ENCODE measurements around the gene MSX2.

MSX2 gene

DNA sequence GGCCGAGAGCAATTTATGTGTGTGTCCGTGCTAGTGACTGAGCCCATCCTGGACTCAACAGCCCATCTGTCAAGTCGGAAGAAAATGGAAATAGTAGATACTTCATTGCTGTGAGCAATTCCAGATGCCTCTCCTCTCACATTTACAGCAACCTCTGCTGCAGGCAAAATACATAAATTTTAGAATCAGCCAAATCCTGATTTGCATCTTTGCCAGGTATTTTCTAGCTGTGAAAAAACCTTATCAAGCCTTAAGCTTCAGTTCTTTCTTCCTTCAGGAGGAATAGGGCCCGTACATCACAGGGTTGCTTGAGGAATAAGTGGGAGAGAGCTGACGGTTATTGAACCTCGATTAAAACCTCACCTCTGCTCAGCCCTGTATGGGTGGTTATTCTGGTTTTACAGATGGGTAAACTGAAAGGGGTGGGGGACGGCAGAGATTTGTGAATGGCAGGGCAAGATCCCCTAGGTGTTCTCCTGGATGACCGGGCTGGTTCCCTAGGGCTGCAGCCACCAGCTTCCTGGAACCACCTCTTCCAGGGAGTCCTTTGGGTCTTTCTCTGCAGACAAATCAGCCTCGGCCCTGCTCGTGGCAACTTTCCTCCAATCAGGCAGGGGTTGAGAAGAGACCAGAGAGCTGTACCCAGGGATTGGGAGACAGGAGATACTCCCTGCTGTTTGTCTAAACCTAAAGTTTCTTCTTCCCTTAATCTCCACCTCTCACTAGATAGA, 5.3 kb upstream of the MSX2 start:
- DNase-seq (ENCODE audit: low read depth in 2 of 2) = no peak

DNA sequence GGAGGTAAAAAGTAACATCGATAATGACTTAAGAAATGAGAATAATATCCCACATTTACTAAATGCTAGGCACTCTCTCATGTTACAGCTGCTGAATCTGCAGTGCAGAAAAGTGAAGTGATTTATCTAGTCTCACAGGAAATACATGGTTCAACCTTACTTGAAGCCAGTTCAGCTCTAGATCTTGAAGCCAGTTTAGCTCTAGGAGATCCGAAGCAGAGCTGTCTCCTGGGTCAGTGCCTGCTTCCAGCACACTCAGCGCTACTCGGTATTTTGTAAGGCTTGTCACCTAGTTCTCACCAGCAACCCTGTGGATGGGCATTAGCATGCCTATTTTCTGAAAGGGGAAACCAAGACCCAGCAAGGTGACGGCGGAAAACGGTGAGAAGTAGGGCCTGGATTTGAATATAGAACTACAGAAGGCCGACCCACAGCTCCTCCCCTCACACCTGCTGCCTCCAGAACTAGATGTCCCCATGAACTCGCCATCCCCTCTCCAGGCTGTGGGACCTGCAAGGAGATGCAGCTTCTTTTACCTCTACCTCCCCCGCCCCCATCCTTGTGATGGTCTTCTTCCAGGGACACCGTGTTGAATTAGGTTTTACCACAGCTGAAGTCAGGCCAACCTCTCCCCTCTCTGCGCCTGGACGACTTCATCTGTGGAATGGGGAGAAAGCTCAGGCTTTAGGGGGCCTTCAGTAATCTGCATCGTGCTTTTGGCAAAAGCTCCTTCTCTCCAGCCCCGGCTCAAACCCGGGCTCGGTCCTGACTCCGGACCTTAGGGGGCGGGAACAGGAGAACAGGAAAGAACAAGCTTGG, 4.4 kb upstream of the MSX2 start:
- DNase-seq (ENCODE audit: low read depth in 2 of 2) = no peak

DNA sequence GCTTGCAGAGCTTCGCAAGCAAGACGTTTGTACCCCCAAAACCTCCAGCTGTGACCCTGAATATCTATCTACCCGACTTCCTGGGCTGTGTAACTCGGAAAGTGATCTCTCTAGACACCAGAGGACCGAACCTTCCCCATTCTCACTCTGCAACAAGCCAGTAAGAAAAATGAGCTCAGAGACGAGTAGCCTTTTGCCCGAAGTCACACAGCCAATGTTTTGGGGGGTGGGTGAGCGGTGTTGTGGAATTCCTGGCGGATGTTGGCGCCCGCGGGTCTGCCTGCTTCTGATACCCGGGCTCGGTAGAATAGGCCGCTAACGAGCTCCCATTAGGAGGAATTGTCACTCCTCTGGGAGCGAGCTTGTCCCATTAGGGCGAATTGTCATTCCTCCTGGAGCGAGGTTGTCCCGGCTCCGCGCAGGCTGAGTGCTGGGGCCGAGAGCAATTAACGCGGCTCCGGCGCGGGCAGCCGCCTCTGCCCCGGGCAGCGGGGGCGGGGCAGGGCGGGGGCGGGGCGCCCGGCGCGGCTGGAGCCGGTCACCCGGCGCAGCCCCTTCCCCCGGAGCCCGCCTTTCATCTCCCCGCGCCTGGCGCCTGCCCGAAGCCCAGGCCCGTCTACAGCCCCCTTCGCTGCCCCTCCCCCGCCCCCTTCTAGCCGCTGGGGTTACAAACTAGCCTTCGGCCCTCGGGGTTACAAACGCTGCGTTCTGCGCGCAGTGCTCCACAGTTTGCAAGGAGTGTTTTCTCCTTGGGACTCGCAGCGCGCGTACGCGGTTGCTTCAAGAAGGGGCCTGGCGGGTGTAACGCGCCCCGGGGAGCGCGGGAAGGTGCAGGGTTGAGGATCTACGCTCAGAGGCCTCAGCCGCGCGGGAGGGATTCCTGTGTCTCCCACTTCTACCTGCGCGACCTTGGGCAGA, 3.5 kb upstream of the MSX2 start:
- no peak for DNase-seq (ENCODE audit: low read depth in 2 of 2)

DNA sequence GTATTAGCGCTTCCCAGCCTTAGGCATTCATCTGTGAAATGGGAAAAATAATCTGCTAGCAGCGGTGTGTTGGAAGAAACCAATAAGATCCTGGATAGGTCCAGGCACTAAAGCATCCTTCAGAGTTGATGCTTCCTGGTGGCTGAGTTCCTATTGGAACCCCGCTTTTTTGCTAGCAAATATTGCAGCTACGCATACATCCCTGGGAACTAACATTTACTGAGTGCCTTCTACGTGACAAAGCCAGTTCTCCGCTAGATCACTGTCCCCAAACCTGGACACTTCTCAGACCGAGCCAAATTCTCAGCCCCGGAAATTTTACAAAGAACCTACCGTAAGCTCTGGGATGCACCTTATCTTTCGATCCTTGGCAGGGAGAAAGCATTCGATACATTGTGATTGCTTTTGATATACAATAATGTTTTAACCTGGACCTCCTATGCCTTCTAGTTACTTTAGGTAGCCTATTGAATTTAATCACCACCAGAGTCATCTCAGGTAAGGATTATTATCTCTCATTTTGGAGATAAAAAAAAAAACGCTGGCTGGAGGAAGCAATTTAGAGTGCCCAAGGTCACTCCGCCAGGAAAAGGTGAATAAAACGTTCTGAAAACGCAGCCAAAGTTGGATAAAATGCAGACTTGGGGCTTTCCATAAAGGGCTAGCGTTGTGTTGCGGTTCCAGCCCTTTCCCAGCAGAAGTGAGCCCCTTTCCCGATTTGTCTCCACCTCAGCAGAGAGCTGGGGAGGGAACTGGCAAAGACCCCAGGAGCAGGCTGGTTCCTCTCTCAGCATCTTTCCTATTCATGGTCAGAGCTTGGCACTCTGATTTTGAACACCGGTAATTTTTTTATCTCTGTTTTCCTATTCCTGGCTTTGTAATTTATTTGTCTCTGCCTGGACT, 2.6 kb upstream of the MSX2 start:
- DNase-seq (ENCODE audit: low read depth in 2 of 2) = no peak

DNA sequence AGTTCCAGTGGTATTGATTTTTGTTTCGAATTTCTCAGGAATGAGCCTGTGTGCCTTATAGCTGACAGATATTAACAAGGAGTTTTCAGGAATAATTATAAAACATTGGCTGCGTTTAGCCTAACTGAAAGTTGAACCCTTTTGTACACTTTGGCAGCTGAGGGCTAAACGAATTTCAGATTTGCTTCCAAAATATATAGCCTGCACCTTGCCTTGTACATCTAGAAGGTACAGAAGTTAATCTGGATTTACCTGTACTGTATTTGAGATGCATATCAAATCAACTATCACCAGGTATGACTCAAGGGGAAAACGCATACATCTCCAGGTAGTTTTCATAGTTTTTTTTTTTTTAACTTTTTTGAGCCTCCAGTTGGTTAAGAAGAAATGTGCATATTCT, 1.9 kb upstream of the MSX2 start:
- no peak for DNase-seq (ENCODE audit: low read depth in 2 of 2)

DNA sequence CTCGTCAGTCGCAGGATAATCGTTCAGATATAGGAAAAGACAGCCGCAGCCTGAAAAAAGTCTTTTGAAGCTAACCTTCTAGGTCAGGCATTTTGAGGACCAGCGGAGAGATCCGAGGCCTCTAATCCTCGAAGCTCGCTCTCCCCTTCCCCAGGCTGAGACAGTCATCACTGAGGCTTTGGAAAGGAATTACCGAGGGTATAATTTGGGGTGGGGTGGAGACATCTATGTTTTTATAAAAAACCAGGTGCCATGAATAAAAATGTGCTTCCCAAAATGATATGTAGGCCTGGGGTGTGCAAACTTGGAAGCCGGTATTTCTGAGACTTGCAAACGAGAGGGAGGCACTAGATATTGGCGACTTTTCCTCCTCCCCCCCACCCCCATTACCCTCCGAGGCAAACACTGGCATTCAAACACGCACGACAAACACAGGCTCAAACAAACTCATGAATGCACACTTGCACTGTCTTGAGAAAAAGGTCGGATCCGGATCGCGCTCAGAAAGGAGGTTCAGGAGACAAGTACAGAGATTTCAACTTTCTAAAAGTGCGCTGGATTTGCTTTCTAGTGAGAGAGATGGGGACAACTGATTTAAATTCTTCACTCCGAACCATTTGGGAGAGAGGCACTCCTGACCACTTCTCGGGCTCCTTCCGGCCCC, 935 bp upstream of the MSX2 start:
- DNase-seq (ENCODE audit: low read depth in 2 of 2) = no peak

DNA sequence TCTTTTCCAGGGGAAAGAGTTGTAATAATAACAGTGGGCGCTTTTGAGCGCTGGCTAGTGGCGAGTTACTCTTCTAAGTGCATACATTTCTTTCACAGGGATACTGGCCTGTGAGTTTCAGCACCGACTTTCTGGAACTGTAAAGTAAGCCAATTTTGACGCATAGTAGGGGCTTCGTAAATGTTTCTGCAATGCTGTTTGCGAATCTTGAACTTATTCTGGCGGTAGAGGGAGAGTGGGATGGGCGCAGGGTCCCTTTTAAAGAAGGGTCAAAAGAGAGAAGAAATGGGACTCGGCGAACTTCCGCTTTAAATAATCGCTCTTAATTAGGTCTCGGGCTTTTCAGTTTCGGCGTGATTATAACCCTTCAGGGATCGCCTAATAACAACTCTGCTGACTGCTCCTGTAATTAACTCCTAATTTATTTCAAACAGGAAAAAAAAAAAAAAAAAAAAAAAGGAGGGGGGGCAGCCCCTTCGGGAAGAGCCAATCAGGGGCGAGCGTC, 351 bp upstream of the MSX2 start:
- DNase-seq (ENCODE audit: low read depth in 2 of 2) = no peak

DNA sequence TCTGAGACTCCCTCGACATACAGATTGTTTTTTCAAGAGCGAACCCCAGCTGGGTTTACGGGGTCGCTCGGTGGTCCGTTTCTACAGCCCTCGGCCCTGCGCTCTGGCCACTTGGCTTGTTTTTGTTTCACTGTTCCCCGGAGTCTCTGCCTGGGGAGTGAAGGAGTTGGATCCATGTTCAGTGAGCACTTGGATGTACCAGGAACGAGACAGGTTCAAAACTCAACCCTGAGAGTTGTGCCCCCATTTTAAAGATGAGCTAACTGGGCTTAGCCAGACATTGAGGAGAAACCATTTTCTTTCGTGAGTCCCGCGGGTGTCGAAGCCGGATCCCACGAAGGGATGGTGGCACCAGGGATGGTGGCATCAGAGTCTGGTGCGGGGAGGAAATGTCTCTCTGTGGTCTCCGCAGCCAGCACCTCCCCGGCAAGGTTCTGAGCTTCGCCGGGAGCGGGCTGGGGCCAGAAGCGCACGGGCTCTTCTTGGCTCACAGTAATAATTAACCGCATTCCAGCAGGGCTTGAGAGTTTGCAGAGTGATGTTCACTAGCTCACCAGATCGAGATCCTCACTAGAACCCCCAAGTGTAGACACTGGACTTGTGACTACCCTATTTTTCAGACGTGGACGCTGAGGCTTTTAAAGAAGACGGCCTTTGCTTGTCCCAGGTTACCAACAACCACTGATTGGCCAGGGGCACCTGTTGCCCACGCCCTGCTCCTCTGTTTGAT, 1.0 kb downstream of the MSX2 start:
- no peak for DNase-seq (ENCODE audit: low read depth in 2 of 2)

DNA sequence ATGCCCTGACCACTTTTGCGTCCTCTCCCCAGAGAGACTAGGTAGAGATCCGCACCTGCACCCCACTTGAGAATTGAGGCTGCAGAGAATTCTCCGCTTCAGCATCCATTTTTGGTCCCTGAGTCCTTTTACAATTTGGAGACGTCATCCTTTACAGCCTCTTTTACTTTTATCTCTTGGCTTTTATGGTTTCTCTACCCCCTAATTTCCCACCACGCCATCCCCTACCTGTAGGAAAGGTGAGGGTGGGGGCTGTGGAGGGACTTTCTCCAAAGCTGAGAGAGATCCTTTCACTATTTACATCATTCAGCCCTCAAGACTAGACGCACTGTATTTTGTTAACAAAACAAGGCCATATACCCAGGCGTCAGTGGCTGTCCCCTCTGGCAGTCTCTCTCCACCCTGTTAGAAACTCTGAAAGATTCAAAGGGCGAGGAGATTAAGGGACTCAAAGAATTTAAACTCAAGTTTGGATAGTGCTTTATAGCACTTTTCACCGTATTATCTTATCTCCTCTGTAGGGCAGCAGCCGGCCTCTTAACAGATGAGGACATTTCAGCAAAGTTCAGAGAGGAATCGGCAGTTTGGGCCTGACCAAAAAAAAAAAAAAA, 1.7 kb downstream of the MSX2 start:
- no peak for DNase-seq (ENCODE audit: low read depth in 2 of 2)

DNA sequence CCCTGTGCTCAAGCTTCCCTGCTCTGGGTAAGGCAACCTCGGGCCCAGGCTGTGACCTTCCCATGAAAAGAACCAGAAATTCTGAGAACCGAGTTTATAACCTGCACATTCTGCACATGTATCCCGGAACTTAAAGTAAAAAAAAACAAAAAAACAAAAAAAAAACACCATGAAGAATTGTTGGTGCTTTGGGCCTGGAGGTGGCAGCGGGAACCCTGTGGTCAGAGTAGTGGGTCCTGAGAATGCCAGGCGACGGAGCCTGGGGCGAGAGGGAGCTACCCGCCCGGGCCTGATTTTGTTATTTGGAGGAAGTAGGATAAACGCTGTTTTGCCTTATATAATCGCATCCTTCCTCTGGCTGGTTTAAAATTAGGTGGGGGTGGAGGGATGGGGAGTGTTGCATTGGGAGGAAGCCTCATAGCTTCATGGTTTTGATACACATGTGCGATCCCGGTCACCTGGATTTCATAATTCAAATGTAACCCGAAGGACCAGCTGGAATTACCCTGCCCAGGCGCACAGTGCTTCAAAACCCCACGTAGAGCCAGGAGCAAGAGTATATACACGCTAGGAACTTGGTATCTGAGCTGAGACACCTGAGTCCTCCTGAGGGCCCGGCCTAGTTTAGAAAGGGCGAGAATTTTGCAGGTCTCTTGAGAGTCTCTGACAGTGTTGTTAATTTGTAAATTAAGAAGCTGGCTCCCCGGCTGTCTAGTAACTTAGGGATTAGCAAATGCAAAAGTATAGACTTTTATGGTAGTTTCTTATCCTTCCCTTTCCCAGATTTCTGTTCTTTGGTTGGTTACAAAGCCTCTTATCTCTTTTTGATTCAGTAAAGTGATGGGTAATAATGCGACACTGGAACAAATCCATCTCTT, 2.8 kb downstream of the MSX2 start:
- DNase-seq (ENCODE audit: low read depth in 2 of 2) = no peak

DNA sequence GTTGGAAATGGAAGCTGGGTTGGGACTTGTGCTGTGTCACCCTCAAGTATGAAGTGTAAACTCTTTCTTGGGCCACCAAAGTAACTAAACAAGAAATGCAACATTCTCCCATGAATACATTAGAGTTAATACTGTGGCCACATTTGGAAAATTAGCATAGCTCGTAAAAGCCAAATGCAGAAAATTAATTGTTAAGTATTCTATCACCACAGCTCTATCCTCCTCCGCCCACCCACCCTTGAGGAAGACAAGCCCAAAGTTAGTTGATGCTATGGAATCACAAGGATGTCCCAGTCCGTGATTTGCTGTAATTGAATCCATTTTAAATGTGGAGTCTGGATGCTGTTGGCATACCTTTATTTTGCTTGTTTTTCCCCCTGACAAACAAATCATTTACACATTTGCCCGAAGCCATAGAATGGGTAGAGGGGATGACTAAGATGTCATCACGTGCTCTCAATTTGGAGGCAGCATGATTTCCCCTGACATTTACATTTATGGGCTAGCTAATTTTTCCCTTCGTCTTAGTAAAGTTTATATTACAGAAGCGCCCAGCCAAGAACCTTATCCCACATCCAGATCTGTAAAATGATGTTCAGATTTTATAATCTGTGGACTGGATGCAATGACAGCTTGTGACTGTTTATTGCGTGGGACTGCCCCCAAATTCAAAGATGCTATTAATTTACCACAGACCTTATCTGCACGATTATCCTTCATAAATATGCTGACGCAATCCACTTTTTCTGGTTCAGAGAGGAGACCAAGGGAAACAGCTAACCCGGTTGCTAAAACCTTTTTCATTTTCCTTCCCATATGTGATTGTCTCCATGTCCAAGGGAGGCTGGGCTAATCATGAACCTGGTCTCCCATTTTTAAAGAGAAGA, 3.7 kb downstream of the MSX2 start:
- no peak for DNase-seq (ENCODE audit: low read depth in 2 of 2)

DNA sequence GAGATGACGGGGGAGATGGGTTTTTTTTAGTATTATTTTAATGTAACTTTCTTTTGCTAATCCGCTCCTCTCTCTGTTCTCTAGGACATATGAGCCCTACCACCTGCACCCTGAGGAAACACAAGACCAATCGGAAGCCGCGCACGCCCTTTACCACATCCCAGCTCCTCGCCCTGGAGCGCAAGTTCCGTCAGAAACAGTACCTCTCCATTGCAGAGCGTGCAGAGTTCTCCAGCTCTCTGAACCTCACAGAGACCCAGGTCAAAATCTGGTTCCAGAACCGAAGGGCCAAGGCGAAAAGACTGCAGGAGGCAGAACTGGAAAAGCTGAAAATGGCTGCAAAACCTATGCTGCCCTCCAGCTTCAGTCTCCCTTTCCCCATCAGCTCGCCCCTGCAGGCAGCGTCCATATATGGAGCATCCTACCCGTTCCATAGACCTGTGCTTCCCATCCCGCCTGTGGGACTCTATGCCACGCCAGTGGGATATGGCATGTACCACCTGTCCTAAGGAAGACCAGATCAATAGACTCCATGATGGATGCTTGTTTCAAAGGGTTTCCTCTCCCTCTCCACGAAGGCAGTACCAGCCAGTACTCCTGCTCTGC, 4.8 kb downstream of the MSX2 start:
- DNase-seq (ENCODE audit: low read depth in 2 of 2) = no peak

DNA sequence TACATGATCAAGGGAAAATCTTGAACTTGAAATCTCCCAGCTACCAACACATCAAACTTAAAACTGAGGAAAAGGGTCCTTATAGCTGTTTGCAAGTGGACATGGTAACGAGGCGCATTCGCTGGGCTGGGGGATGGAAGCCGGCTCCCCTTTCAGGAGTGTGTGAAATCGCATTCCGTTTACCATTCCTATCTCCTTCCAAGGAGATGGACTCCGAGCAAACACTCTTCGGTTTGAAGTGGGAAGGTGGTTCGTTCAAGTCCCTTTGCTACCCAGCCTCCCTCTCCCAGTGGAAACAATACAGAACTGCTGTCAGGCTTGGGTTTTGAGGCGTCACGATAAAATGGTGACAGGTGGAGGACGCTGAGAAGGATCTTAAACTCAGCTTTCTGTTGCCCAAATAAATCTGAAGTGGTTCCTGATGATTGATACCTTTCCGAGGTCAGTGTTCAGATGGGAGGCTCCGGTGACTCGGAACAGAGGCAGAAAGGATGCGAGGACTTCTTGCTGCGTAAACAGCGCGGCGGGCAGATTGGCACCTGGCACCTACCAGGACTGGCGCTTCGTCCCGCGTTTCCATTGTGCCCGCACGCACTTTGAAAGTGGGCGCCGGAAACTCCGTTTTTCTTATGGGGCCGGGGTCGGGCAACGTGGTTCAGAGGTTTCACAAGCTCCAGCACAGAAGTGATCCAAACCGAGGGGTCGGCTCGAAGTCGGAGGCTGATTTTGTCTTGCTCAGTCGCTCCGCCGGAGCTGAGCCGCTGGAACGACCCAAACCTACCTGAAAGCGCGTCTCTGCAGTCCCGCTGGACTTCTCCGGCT, 7.0 kb downstream of the MSX2 start:
- no peak for DNase-seq (ENCODE audit: low read depth in 2 of 2)

DNA sequence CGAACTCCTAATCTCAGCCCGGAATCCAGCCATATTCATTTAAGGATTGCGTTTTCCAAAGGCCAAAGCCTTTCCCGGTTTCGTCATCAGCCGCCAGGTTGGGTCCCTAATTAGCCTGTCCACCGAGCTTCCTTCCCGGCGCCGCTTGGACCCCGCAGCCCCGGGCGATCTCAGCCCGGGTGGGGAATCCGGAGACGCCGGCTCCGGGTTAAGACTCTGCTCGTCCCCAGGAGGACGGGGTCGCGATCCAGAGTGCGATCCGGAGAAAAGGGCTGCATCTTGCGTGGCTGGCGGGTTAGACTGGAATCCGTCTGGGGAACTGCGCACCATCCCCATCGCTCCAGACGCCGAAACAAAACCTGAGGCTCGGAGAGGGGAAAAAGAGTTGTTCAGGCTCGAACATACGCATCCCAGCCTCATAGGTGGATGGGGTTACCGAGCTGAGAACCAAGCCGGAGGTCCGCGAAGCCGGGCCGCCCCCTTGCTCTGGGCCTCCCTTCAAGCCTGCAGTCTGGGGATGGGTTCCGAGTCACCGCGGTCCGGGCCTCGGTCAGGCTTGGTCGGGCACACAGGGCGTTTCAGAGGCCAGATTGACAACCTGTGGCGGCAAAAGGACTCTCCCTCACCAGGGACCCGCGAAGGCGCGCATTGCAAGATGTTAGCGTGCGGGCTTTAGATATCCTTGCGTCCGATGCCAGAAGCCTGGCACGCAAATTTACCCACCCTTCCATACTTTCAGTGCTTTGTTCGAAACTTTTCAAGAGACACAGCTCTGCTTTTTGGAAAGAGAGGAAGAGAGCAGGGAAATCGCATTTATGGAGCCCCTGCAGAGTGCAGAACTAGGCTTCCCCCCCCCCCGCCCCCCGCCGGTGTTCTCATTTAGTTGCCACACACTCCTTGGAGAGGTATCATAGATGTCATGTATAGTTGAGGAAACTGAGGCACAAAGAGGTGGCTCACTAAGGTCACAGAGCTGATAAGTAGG, 7.9 kb downstream of the MSX2 start:
- no peak for DNase-seq (ENCODE audit: low read depth in 2 of 2)

Measured in activated CD8-positive, alpha-beta memory T cell treated with anti-CD3 and anti-CD28 coated beads for 4 hours (primary cell).